Fibroblast of gingiva (primary cell): ENCODE measurements around the gene RXRA.

ENCODE experiments used
- DNase-seq: peaks from one replicate; pipeline ENCODE4 v3.0.0-alpha.2; 2011; ENCODE audit warnings: low read depth

Gene RXRA

GRCh38 chr9:134324359-134325095 is 1.7 kb upstream of the RXRA start:
- no peak for DNase-seq

DNA sequence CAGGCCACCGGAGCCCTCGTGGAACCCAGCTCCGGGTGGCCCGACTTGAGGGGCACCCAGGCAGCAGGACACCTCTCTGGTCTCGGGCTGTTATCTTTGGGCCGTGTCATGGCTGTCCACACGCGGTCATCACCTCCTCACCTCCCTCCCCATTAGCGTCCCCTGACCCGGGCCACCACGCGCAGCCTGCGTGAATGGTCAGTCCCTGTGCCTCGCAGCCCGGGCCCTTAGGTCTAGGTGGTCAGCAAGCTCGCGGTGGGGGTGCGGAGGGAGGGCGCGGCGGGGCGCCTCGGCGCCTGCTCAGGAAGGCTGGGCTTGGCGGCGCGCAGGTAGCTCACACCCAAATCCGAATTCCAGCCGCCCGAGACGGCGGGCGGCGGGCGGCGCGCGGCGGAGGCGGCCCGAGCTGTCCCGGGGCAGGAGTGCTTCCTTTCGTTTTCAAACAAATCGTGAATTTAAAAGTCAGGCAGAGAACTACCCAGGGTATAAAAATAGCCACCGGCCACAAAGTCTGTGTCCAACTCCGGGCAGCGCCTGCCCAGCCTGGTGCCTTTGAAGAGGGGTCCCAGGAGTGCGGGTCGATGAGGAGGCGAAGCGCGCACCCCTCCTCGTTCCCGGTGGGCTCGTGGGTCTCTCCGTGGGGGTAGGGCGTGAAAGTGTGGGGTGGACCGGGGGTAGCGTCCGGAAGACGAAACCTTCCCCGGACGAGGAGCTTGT is 1.0 kb upstream of the RXRA start:
- peak; percentile 44 for DNase-seq

DNA sequence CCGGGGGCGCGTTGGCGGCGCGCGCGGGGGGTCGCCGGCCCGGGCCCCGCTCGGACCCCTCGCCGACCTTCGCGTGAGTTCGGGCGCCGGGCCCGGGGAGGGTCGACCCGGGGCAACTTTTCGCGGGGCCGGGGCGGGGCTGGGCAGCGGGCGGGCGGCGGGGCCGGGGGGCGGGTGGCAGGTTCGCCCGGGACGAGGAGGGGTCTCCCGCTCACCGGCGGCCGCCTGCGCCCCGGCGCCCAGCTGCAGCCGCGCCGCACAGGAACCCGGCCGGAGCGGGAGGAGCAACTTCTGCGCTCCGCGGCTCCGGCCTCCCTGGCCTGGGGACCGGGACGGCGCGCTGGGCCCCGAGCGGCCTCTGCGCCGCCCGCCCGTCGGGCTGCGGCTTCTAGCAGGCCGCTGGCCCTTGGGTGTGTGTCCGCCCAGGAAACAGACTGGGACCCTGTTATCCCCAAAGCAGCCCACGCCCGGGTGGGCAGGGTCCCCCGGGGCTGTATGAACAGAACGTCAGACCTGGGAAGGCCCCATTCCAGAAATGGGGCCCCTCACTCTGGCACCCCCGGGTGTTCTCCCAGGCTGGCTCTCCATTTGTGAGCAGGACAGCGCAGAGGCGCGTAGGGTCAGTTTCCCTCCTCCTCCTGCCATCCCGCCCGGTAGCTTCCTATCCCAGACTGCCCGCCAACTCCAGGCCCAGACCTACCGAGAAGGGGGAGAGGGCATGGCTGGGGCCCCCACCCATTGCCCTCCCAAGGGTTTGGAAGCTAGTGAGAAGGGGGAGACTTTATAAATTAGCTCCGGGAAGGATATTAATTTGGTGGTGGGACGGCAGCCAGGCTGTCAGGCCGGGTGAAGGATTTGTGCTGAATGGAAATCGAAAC is 708 bp downstream of the RXRA start:
- no peak for DNase-seq

- no peak for DNase-seq
Observed at GRCh38 chr9:134327671-134328231, 1.5 kb downstream of the RXRA start.

DNA sequence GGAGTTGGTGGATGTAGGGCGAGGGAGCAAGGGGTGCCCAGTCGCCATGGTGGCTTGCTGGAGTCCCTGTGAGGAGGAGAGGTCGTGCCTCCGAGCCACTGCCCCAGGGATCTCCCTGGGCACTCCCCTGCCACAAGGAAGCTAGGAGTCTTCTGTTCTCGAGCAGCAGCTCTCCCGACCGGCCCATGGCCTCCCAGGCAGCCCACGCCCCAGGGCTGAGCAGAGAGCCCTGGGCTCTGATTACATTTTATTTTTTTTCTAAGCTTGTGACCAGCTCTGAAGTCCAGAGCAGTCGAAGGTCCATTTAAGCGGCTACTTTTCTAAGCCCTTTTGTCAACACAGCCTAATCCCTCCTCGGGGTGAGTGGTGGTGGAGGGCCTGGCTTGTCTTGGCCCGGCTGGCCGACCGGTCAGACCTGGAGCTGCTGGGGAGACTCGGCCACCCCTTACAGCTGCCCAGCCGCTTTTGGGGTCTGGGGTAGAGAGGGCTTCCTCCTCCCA is 2.1 kb downstream of the RXRA start:
- peak; percentile 32 for DNase-seq

DNA sequence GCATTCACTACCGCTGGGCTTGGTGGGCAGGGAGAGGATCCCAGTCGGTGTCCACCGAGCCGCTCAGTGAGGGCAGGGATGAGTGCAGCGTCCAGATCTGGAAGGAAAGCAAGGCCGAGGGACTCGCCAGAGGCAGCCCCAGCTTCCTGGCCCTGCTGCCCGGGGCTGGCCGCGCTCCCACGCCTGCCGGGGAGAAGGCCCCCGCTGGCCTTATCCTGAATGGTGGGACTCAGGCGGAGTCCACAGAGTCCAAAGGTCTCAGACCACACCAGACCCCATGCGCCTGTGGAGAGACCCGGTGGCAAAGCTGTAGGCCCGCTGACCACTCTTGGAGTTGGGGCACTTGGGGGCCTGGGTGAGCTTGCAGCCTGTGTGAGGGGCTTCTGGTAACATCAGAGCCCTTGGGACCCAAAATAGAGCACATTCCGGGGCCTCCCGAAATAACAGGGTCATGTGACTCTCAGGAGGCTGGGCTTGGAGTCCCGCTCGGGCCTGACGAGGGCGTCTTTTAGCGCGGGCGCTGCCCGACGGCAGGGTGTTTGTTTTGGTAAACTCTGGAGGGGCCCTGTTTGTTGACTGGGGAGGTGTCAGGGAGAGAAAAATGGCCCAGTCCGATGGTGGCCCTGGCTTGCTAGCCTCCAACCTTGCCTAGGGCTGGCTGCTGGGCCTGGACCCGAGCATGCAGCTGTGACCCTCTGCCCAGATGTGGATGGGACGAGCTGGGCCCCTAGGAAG is 2.8 kb downstream of the RXRA start:
- peak; percentile 32 for DNase-seq

GRCh38 chr9:134329576-134329855 is 3.3 kb downstream of the RXRA start:
- no peak for DNase-seq

DNA sequence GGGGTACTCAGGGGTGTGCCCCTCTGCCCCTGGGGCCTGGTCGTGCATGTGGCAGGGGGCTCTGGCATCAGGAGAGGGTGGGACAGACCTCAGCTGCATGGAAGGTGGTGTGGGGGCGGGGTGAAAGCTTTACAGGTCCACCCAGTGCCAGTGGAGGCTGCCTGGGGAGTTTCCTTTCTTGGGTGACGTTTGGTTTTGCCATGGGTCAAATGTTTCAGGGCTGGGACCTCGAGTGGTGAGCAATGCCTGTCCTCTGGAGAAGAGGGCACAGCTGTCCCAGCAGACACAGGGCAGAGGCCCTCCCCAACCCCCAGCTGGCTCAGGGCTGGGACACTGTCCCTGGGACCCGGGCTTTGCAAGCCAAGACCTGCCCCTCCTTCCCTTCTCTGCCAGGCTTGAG is 3.6 kb downstream of the RXRA start:
- DNase-seq: peak; percentile 25

- DNase-seq: no peak
Observed at GRCh38 chr9:134330590-134330989, 4.3 kb downstream of the RXRA start.

DNA sequence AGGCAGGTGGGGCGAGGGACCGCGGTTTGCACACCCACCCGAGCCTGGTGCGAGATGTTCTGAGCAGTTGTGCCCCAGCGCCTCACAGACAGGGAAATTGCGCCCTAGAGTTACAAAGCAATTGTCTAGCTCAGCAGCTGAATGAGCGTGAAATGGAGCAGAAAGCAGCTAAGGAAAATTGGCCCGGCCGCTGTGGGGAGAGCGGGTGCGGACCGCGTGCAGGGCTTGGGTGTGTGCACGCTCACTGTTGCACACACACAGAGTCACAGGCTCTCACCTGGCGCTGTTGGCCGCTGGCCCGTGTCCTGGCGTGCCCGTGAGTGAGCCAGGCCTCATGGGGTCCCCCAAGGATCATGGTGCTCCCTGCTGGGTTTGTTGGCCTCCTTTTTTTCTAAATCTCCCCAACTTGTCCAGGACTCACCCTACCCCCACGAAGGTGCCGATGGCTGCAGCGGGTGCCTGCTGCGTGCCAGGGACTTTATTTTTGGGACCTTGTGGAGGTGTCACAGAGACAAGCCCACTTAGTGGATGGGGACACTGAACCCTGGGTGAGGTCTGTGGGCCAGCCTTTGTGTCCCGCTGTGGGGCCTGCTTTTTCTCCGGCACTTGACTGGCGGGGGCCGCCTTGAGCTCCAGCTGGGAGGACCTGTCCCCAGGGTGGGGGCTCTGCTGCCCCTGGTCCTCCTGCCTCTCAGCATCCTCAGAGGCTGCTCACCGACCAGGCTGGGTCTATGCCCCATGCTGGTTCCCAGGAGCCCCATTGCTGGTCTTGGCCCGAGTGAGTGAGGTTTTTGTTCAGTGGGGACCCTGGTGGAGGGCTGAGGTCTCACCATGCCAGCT is 5.2 kb downstream of the RXRA start:
- no peak for DNase-seq

GRCh38 chr9:134332266-134332665 is 6.0 kb downstream of the RXRA start:
- no peak for DNase-seq

DNA sequence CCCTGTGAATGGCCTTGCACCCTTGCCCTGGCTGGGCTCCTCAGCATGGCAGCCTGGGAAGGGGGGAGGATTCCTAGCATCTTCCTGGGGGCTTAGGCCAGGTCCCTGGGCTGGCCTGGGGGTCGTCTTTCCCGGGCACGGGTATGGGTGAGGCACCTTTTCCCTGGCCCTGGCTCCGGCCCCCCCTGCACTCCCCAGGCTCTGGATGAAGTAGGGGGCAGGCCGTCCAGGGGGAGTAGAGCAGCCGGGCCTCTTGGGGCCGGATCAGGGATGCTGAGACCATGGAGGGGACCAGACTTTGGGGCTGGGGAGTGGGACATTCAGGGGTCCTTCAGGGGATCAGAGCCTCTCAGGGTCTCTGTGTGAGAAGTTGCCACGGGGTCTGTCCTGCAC is 6.6 kb downstream of the RXRA start:
- DNase-seq: no peak

DNA sequence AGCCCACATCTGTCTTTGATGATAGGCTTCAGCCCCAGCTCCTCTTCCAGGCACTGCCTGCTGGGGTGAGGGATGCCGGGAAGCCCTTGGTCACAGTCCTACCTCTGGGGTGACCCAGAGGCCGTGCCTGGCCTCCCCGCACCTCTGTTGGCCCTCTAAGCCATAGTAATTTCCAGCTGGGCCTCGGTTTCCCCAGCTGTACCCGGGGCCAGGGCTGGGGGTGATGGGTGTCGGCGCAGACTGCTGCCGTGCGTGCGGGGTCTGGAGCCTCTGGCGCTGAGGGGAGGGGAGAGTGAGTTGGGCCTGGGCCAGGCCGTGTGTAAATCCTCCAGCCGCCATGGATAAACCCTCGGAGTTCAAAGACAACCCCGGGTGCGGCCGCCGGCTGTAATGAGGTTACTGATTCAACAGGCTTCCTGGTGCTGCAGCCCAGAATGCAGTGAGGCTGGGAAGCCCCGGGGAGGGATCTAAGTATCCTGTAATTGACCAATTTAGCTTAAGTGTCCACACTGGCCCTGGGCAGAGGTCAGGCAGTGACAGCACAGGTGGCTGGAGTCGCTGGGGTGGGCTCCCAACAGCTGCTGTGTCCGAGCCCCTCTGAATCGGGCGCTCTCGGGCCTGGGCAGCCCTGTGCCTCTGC is 7.1 kb downstream of the RXRA start:
- no peak for DNase-seq

DNA sequence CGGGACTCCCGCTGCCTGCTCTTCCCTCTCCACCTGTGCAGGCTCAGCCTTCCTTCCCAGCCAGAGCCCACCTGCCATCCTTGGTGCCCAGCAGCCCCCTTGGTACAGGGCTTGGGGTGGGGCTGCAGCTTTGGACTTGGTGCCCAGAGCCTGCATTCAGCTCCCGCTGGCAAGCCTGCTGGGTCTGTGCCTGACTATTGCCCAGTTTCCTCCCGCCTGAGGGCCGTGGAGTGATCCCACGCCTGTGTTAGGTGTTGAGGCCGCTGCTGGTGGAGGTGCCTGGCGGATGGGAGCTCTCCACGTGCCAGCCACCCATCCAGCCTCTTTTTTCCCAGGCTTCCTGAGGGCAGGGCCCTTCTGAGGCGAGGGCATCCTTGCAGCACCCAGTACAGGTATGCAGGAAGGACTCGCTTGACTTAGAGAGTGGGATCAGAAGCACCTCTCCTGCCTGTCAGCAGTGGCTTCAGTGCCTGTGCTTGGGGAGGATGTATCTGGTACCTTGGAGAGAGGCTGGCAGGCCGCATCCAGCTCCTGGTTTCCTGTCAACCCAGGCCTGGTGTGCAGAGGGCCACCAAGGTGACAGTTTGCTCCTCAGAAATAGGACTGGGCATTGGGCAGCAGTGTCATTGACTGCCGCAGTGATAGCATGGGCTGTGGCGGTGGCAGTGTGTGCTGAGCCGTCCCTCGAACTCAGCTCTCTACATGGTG is 7.8 kb downstream of the RXRA start:
- DNase-seq: no peak

DNA sequence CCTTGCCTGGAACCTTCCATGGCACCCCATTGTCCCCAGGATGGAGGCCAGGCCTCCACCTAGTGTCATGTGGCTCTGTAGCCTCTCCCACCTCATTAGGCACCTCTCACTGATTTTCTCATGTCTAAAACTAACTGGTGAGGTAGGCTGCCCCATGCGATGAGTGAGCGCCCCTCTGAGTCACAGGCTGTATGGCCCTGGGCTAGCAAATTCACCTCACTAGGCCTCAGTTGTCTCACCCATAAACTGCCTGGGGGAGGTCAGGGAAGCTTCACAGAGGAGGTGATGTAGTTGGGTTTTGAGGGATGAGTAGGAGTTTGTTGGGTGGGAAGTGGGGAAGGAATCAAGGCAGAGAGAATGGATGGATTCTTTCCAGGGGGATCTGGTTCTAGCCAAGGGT is 8.8 kb downstream of the RXRA start:
- DNase-seq: no peak

DNA sequence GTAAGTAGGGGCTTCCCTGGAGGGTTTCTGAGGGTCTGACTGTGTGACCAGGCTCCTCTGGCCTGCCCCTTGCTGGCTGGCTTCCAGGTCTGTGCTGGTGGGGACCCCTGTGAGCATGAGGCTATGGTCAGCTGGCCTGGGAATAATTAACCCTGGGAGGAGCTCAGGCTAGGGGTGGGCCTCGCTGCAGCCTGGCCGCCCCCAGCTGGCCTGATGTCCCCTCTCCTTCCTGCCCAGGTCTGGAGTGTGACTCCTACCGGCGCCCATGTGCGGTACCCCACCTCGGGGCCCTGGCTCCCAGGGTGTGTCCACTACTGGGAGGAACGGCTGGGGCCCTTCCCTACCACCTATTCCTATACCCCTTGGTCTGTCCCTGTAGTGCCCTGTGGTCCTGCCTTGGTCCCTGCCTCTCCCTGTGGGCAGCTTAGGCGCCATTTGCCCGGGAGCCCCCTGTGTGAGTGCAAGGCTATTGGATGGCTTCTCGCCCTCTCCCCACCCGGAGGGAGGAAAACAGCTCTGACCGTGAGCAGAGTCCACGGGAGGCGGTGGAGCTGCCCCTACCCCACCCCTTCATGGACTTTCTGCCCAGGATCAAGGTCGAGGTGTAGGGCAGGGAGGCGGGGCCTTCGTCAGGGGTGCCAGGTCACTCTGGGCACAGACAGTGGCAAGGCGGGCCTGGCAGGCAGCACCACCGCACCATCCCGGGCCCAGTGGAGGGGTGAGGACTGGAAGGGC is 9.4 kb downstream of the RXRA start:
- no peak for DNase-seq

GRCh38 chr9:134336228-134336627 is 10.0 kb downstream of the RXRA start:
- no peak for DNase-seq

DNA sequence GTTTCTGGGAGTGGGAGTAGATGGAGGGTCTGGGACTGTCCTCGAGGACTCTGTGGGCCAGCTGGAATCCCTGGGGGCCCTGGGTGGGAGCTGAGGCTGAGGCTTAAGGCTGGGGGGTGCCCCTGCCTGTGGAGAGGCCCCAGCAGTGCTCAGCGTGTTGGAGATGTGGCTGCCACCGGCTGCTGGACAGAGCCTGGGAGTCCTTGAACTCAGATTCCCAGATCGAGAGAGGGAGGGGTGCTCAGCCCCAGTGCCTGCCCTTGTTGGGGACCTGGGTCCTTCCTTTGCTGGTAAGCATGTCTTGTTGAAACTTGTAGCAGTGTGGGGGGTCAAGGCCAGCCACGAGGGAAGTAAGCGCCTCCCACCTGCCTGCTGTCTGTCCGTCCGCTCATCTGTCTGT is 10.7 kb downstream of the RXRA start:
- DNase-seq: no peak

DNA sequence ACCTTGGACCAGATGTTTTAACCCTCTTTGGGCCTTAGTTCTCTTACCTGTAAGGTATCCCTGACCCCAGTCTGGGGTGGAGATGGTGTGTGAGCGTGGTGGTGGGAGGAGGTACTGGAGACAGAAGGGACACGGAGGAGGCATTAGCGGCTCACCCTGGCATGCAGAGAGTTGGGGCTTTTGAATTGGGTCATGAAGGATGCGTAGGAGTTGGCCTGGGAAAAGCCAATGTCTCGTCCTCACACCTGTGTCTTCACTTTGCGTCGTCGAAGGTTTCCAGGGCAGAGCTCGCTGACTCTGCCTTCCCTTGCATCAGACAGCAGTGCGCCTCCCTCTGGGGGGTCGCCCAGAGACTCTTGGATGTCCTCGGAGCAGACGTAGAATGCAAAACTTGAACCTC is 11.2 kb downstream of the RXRA start:
- no peak for DNase-seq
